ENCODE data around the gene KRTAP4-12.
"Not testable (repeated sequence)": the region's sequence is repeated elsewhere in the genome, so short reads cannot be mapped to it uniquely, and the experiment has no call there.

DNA sequence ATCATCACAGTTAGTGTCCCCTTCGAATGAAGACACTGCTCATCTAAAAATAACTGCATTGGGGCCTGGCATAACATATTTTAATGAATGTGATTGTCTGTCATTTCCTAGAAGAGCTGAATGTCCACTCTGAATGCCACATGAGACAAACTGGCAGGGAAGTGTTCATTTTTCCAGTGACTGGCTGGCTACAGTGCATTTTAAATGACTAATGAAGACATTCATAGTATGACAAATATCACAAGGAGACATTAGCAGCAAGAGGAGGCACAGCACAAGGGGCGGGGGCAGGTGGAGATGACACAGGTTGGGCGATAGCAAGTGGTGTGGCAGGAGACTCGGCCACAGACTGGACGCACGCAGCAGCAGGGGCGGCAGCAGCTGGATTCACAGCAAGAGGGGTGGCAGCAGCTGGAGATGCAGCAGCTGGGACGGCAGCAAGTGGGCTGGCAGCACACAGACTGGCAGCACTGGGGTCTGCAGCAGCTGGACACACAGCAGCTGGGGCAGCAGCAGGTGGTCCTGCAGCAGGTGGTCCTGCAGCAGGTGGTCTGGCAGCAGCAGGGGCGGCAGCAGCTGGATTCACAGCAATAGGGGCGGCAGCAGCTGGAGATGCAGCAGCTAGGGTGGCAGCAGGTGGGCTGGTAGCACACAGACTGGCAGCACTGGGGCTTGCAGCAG lies 25.1 kb upstream of the KRTAP4-12 start:
- TF ChIP-seq, protein P1, sequence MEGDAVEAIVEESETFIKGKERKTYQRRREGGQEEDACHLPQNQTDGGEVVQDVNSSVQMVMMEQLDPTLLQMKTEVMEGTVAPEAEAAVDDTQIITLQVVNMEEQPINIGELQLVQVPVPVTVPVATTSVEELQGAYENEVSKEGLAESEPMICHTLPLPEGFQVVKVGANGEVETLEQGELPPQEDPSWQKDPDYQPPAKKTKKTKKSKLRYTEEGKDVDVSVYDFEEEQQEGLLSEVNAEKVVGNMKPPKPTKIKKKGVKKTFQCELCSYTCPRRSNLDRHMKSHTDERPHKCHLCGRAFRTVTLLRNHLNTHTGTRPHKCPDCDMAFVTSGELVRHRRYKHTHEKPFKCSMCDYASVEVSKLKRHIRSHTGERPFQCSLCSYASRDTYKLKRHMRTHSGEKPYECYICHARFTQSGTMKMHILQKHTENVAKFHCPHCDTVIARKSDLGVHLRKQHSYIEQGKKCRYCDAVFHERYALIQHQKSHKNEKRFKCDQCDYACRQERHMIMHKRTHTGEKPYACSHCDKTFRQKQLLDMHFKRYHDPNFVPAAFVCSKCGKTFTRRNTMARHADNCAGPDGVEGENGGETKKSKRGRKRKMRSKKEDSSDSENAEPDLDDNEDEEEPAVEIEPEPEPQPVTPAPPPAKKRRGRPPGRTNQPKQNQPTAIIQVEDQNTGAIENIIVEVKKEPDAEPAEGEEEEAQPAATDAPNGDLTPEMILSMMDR (IDR thresholded peaks at IDR 0.05) = not testable (repeated sequence)
- not testable (repeated sequence) for TF ChIP-seq POLR2A (IDR thresholded peaks at IDR 0.05)

Data from heart left ventricle (tissue), 13 donors.